ENCODE results near the gene DYRK1B. TPM values are rescaled to one million over a fixed set of nuclear protein-coding genes. Genes with fewer than 3 reads are reported as not detected.

DYRK1B gene
- total RNA-seq, 1 donor from 2014 or later, result 31.4 TPM

DNA sequence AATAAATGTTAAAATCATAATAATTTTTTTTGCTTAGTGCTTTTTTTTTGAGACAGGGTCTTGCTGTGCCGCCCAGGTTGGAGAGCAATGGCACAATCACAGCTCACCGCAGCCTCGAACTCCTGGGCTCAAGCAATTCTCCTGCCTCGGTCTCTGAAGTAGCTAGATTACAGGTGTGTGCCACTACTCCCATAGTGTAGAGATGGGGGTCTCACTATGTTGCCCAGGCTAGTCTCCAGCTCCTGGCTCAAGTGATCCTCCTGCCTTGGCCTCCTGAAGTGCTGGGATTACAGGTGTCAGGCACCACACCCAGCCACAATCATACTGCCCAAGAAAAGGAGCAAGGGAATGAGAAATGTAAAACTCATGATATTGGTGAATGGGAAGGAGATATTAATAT, 7.1 kb upstream of the DYRK1B start:
- no peak overlapping the region for H3K4me3 Mint-ChIP-seq (ENCODE audit: unreplicated experiment)

DNA sequence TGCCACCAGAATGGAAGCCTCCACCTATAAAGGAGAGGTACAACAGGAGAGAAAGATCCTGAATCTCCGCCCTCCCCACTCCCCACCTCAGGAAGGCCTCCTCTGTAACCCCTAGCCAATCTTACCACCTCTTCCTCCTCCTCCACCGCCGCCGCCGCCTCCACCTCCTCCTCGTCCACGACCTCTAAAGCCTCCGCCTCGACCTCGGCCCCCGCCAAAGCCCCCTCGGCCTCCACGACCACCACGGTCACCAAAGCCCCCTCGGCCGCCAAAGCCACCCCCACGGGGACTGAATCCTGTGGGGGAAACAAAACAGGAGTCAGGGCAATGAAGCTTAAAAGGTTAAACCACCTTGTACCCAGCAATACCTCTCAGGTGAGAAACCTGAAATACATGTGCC, 6.5 kb upstream of the DYRK1B start:
- Histone ChIP-seq H3K4me3 (ENCODE audit: insufficient read depth, low read depth, low read length) (no peak overlapping the region), H3K36me3 (ENCODE audit: insufficient read depth, low read length) (peaks cover 37% of the 10 kb centered on the region), H3K27ac (ENCODE audit: low read depth, low read length) (no peak overlapping the region), H2AFZ (ENCODE audit: low read depth, low read length) (no peak overlapping the region), H3K27me3 (ENCODE audit: insufficient read depth, low read length) (no peaks in the 10 kb centered on the region), H3K4me2 (ENCODE audit: low read length) (no peak overlapping the region), H3K9ac (ENCODE audit: low read length) (no peak overlapping the region), H3K79me2 (ENCODE audit: insufficient read depth, low read length) (peaks cover 71% of the 10 kb centered on the region), H3K9me3 (ENCODE audit: insufficient read depth, low read depth, low read length) (no peaks in the 10 kb centered on the region), H3K4me1 (ENCODE audit: insufficient read depth, low read length) (peaks cover 17% of the 10 kb centered on the region), H4K20me1 (ENCODE audit: insufficient read depth, low read length) (peaks cover 51% of the 10 kb centered on the region)
- H3K4me3 Mint-ChIP-seq (ENCODE audit: unreplicated experiment), result no peak overlapping the region
- FAIRE-seq (no peak), DNase-seq (ENCODE audit: low read depth) (no peak)
- TF ChIP-seq EZH2 (IDR thresholded peaks at IDR 0.05; ENCODE audit: insufficient read depth, low read length), result no peak
- TF ChIP-seq, protein P1, sequence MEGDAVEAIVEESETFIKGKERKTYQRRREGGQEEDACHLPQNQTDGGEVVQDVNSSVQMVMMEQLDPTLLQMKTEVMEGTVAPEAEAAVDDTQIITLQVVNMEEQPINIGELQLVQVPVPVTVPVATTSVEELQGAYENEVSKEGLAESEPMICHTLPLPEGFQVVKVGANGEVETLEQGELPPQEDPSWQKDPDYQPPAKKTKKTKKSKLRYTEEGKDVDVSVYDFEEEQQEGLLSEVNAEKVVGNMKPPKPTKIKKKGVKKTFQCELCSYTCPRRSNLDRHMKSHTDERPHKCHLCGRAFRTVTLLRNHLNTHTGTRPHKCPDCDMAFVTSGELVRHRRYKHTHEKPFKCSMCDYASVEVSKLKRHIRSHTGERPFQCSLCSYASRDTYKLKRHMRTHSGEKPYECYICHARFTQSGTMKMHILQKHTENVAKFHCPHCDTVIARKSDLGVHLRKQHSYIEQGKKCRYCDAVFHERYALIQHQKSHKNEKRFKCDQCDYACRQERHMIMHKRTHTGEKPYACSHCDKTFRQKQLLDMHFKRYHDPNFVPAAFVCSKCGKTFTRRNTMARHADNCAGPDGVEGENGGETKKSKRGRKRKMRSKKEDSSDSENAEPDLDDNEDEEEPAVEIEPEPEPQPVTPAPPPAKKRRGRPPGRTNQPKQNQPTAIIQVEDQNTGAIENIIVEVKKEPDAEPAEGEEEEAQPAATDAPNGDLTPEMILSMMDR (IDR thresholded peaks at IDR 0.05; ENCODE audit: insufficient read depth, low read depth, low read length), result no peak
- H3K27ac Mint-ChIP-seq (ENCODE audit: unreplicated experiment), result no peak overlapping the region
- H3K36me3 Mint-ChIP-seq (ENCODE audit: low read depth, unreplicated experiment), result peaks cover 7% of the 10 kb centered on the region
- peaks cover 29% of the 10 kb centered on the region for H3K4me1 Mint-ChIP-seq (ENCODE audit: low read depth, unreplicated experiment)
- H3K27me3 Mint-ChIP-seq (ENCODE audit: low read depth, unreplicated experiment), result no peaks in the 10 kb centered on the region
- H3K9me3 Mint-ChIP-seq (ENCODE audit: unreplicated experiment), result no peaks in the 10 kb centered on the region

More for the DNA sequence above, 7.1 kb upstream of the DYRK1B start:
- Histone ChIP-seq H3K27me3 (ENCODE audit: insufficient read depth, low read length) (no peaks in the 10 kb centered on the region), H3K9me3 (ENCODE audit: insufficient read depth, low read depth, low read length) (no peaks in the 10 kb centered on the region), H3K4me2 (ENCODE audit: low read length) (no peak overlapping the region), H3K27ac (ENCODE audit: low read depth, low read length) (no peak overlapping the region), H3K9ac (ENCODE audit: low read length) (peak overlapping the region; percentile 13), H3K79me2 (ENCODE audit: insufficient read depth, low read length) (peaks cover 77% of the 10 kb centered on the region), H2AFZ (ENCODE audit: low read depth, low read length) (no peak overlapping the region), H3K36me3 (ENCODE audit: insufficient read depth, low read length) (peaks cover 32% of the 10 kb centered on the region), H4K20me1 (ENCODE audit: insufficient read depth, low read length) (peaks cover 55% of the 10 kb centered on the region), H3K4me3 (ENCODE audit: insufficient read depth, low read depth, low read length) (no peak overlapping the region), H3K4me1 (ENCODE audit: insufficient read depth, low read length) (peaks cover 19% of the 10 kb centered on the region)
- TF ChIP-seq EZH2 (IDR thresholded peaks at IDR 0.05; ENCODE audit: insufficient read depth, low read length), result no peak
- TF ChIP-seq, protein P1 (IDR thresholded peaks at IDR 0.05; ENCODE audit: insufficient read depth, low read depth, low read length), result no peak
- peaks cover 7% of the 10 kb centered on the region for H3K36me3 Mint-ChIP-seq (ENCODE audit: low read depth, unreplicated experiment)
- H3K27me3 Mint-ChIP-seq (ENCODE audit: low read depth, unreplicated experiment), result no peaks in the 10 kb centered on the region
- no peak for FAIRE-seq
- no peaks in the 10 kb centered on the region for H3K9me3 Mint-ChIP-seq (ENCODE audit: unreplicated experiment)
- H3K27ac Mint-ChIP-seq (ENCODE audit: unreplicated experiment), result peak overlapping the region; percentile 42
- peaks cover 29% of the 10 kb centered on the region for H3K4me1 Mint-ChIP-seq (ENCODE audit: low read depth, unreplicated experiment)
- no peak for DNase-seq (ENCODE audit: low read depth)

DNA sequence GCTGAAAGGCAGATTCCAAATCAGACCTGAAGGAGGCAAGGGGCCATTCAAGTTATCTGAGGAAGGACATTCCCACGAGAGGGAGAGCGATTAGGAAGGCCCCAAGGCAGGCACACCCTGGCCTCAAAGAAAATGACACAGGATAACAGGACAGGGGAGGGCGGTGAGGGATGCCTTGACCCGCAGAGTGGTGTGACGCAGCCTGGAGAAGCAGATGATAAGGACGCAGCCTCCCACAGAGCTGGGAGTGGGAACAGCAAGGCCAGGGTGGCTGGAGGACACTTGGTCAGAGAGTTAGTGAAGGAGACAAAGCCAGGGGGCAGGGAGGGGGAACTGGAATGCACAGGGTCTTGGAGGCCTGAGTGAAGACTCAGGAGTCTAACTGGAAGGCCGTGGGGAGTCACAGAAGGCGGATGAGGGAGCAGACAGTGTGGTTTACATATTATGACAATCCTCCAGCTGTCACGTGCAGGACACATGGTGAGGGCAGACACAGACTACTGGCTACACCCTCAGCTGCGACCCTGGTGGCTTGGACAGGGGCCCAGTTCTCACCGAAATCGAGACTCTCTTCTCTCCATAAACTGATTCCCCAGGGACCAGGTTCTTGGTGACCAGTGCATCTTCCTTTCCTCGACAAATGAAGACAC, 5.8 kb upstream of the DYRK1B start:
- Mint-ChIP-seq H3K4me1 (ENCODE audit: low read depth, unreplicated experiment) (peaks cover 26% of the 10 kb centered on the region), H3K9me3 (ENCODE audit: unreplicated experiment) (no peaks in the 10 kb centered on the region), H3K4me3 (ENCODE audit: unreplicated experiment) (no peak overlapping the region), H3K27ac (ENCODE audit: unreplicated experiment) (no peak overlapping the region), H3K36me3 (ENCODE audit: low read depth, unreplicated experiment) (peaks cover 7% of the 10 kb centered on the region), H3K27me3 (ENCODE audit: low read depth, unreplicated experiment) (no peaks in the 10 kb centered on the region)
- Histone ChIP-seq H3K4me2 (ENCODE audit: low read length) (no peak overlapping the region), H3K9ac (ENCODE audit: low read length) (no peak overlapping the region), H3K4me1 (ENCODE audit: insufficient read depth, low read length) (peaks cover 10% of the 10 kb centered on the region), H3K27me3 (ENCODE audit: insufficient read depth, low read length) (no peaks in the 10 kb centered on the region), H3K4me3 (ENCODE audit: insufficient read depth, low read depth, low read length) (no peak overlapping the region), H2AFZ (ENCODE audit: low read depth, low read length) (no peak overlapping the region), H3K79me2 (ENCODE audit: insufficient read depth, low read length) (peaks cover 64% of the 10 kb centered on the region), H3K36me3 (ENCODE audit: insufficient read depth, low read length) (peaks cover 41% of the 10 kb centered on the region), H3K9me3 (ENCODE audit: insufficient read depth, low read depth, low read length) (no peaks in the 10 kb centered on the region), H3K27ac (ENCODE audit: low read depth, low read length) (no peak overlapping the region), H4K20me1 (ENCODE audit: insufficient read depth, low read length) (peaks cover 44% of the 10 kb centered on the region)
- FAIRE-seq (no peak), DNase-seq (ENCODE audit: low read depth) (no peak)
- TF ChIP-seq EZH2 (IDR thresholded peaks at IDR 0.05; ENCODE audit: insufficient read depth, low read length), result no peak
- TF ChIP-seq, protein P1 (IDR thresholded peaks at IDR 0.05; ENCODE audit: insufficient read depth, low read depth, low read length), result no peak

Data from astrocyte (in vitro differentiated cells and primary cell).